Heart left ventricle (tissue), 16 donors: ENCODE data around the gene TMEM107. TPM values are rescaled to one million over a fixed set of nuclear protein-coding genes. Genes with fewer than 3 reads are reported as not detected.

ENCODE experiments used
- ATAC-seq, 4 donors: fragments of 200-7000 bp; cut with Tn5 transposase; one replicate each; pipeline ENCODE4 v1.9.1; 2020 to 2022; ENCODE audit warnings: moderate library complexity in 4 of 4, mild to moderate bottlenecking in 3 of 4, moderate number of reproducible peaks in 1 of 4
- DNase-seq, 5 donors: peaks; one replicate each; pipeline ENCODE4 v3.0.0-alpha.2; 2020
- H3K27ac ChIP-seq, 12 donors: fragments of 200-600 bp; sonication (generic) in 4 of 12; one replicate each; pipeline versions ENCODE4 v1.5.0 to v1.8.0; 2016 to 2022; ENCODE audit warnings: mild to moderate bottlenecking in 2 of 12
- H3K27me3 ChIP-seq, 9 donors: fragments of 200-600 bp; sonication (generic) in 2 of 9; one replicate each; pipeline versions ENCODE4 v1.5.1 to v1.8.0; 2016 to 2022; ENCODE audit warnings: mild to moderate bottlenecking in 3 of 9
- H3K36me3 ChIP-seq, 9 donors: fragments of 200-600 bp; sonication (generic) in 2 of 9; one replicate each; pipeline versions ENCODE4 v1.5.0 to v1.8.0; 2018 to 2022; ENCODE audit warnings: mild to moderate bottlenecking in 2 of 9
- H3K4me1 ChIP-seq, 12 donors: fragments of 200-600 bp; sonication (generic) in 4 of 12; one replicate each; pipeline versions ENCODE4 v1.5.0 to v1.8.0; 2016 to 2022; ENCODE audit warnings: mild to moderate bottlenecking in 3 of 12
- H3K4me3 ChIP-seq, 12 donors: fragments of 200-600 bp; sonication (generic) in 4 of 12; one replicate each; pipeline versions ENCODE4 v1.5.0 to v1.8.0; 2017 to 2022; ENCODE audit warnings: mild to moderate bottlenecking in 9 of 12, moderate library complexity in 4 of 12
- H3K9me3 ChIP-seq, 12 donors: fragments of 200-600 bp; sonication (generic) in 4 of 12; one replicate each; pipeline versions ENCODE4 v1.5.0 to v1.8.0; 2016 to 2022; ENCODE audit warnings: mild to moderate bottlenecking in 1 of 12
- CTCF ChIP-seq, 12 donors: fragments of 200-600 bp; sonication (generic) in 4 of 12; IDR thresholded peaks; one replicate each; pipeline versions ENCODE4 v1.5.0 to v1.8.0; 2018 to 2022; ENCODE audit warnings: antibody characterized with exemption in 12 of 12, mild to moderate bottlenecking in 5 of 12
- POLR2A ChIP-seq, 2 donors: fragments of 450-650 bp; IDR thresholded peaks; one replicate each; pipeline ENCODE4 v1.6.1; 2017; ENCODE audit warnings: antibody characterized with exemption in 2 of 2, mild to moderate bottlenecking in 2 of 2, moderate library complexity in 2 of 2
- WGBS, 4 donors: extraction: QIAGEN DNeasy Blood & Tissue Kit in 2 of 4; methylation state at CpG; one replicate each; pipeline versions ENCODE4 v1.1.5 to v1.1.7; 2013 to 2018; 5-methylcytosine and 5-hydroxymethylcytosine counted together
- intact Hi-C, 10 donors: fragments of 100-400 bp; cut with DNase I; formaldehyde crosslinking; loops; one replicate each; pipeline versions ENCODE4 v1.11.1 to v1.14.2; 2022
- polyA plus RNA-seq, 2 donors: library from polyadenylated mRNA; stranded (reverse); fragments of 200-250 nt; gene quantifications; one replicate each; pipeline ENCODE4 v1.2.3, GENCODE V29; 2013
- total RNA-seq, 9 donors: library from RNA; depleted of rRNA in 2 of 9; stranded (reverse); fragments of >200 nt in 2 of 9; fragmentation: NEBNext Ultra II Directional in 3 of 9; extraction: Animal tissue kit (Norgen Biotek cat#: 25700) in 3 of 9; gene quantifications; one replicate each; pipeline versions ENCODE4 v1.1.0 to v1.2.4, GENCODE V29; 2016 to 2023
- donor health status: ischemic (EF 13 %, LVEDD 7.1; RV severe dilation, severe dysfunction).
- donor health status: healthy with polysubstance abuse.
- donor health status: DM: no; HTN: yes; CAD: no.
- donor health status: DM: no; HTN: no; CAD: no.
- donor health status: ischemic (EF 25% LVEDD 6.9; RV normal size, moderate dysfunction).
- donor health status: ischemic (EF 25% LVEDD 5.7; RV mildly dilated, moderate dysfunction).
- donor health status: healthy.
- donor health status: DM: yes; HTN: yes; CAD: no.
- donor health status: ischemic (EF 35%, LVEDD 5.7; RV mildly dilated, moderate dysfunction).
- donor health status: nonischemic (EF 11% LVEDD 7.7; RV severe dilation, severe dysfunction).
- donor health status: DM: yes; HTN: yes; CAD: no.
- donor health status: PGD.
- donor health status: ischemic (EF 29% LVEDD 5.4; RV normal size, mild dysfunction).
- donor health status: nonischemic (EF 23%, LVEDD 6.1; RV moderate dilation, normal function).

The TMEM107 gene
- total and polyA plus RNA-seq, 11 donors, result 3.8 to 16.4 (median 8.4) TPM

- H3K4me1 ChIP-seq, result peaks cover 18 to 74% (median 34%) of the 10 kb centered on the region in 12 donors
- 39 to 44% (median 42%) methylated on average over 17 to 20 of the region's 20 CpGs for WGBS, 4 donors
- ATAC-seq, result peak in 3 of 4 donors; percentile 4 to 9 (median 6)
These were observed 17.7 kb downstream of the TMEM107 start for GRCh38 chr17:8158267-8159031.

GRCh38 chr17:8156246-8156992 is 19.8 kb downstream of the TMEM107 start:
- Histone ChIP-seq H3K4me3 (peak overlapping the region; percentile 69 to 97 (median 86)), H3K27me3 (no peaks in the 10 kb centered on the region), H3K9me3 (no peaks in the 10 kb centered on the region), H3K4me1 (peaks cover 20 to 79% (median 36%) of the 10 kb centered on the region in 12 donors), H3K36me3 (peaks cover 0 to 35% (median 19%) of the 10 kb centered on the region in 9 donors), H3K27ac (peak overlapping the region; percentile 98 to 100 (median 100))
- intact Hi-C loops, result loop anchor here in 3 of 10 donors (2.0 to 10.0 kb wide), 4 partner anchors 30 to 312 kb away; partner anchors contain the start of genes HES7 (in 2 of the 3), CYB5D1 (in 1 of the 3), NAA38 (in 1 of the 3) and TMEM88 (in 1 of the 3)
- TF ChIP-seq POLR2A (IDR thresholded peaks at IDR 0.05) (peak; percentile 97 to 100), CTCF (IDR thresholded peaks at IDR 0.05) (peak in 3 of 12 donors; percentile 16 to 36 (median 28))
- 0 to 1% (median 1%) methylated on average over 44 to 59 of the region's 59 CpGs for WGBS, 4 donors
- DNase-seq (peak; percentile 100), ATAC-seq (peak; percentile 59 to 77 (median 61))

More at GRCh38 chr17:8158267-8159031, 17.7 kb downstream of the TMEM107 start:
- intact Hi-C loops, result loop anchor here in 7 of 10 donors (1.0 to 10.0 kb wide), 7 partner anchors 20 to 314 kb away; partner anchors contain the start of genes HES7 (in 3 of the 7), CYB5D1 (in 1 of the 7), NAA38 (in 1 of the 7) and TMEM88 (in 1 of the 7)
- Histone ChIP-seq H3K9me3 (no peaks in the 10 kb centered on the region), H3K36me3 (peaks cover 0 to 33% (median 22%) of the 10 kb centered on the region in 9 donors), H3K4me3 (peak overlapping the region in 3 of 12 donors; percentile 7 to 16 (median 11)), H3K27me3 (no peaks in the 10 kb centered on the region), H3K27ac (peak overlapping the region in 11 of 12 donors; percentile 78 to 100 (median 97))
- DNase-seq, result peak; percentile 89 to 94 (median 92)
- TF ChIP-seq CTCF (IDR thresholded peaks at IDR 0.05) (peak; percentile 88 to 96 (median 94)), POLR2A (IDR thresholded peaks at IDR 0.05) (peak in 1 of 2 donors; percentile 21)

- TF ChIP-seq CTCF (IDR thresholded peaks at IDR 0.05) (no peak), POLR2A (IDR thresholded peaks at IDR 0.05) (no peak)
- Histone ChIP-seq H3K9me3 (no peaks in the 10 kb centered on the region), H3K4me1 (peaks cover 15 to 79% (median 33%) of the 10 kb centered on the region in 12 donors), H3K36me3 (peaks cover 0 to 30% (median 14%) of the 10 kb centered on the region in 9 donors), H3K27me3 (no peaks in the 10 kb centered on the region), H3K27ac (peak overlapping the region; percentile 98 to 100 (median 100)), H3K4me3 (peak overlapping the region; percentile 69 to 97 (median 86))
- WGBS, 4 donors, result 0 to 2% (median 1%) methylated on average over 11 of the region's 11 CpGs
- intact Hi-C loops, result loop anchor here in 4 of 10 donors (2.0 to 10.0 kb wide), 5 partner anchors 17 to 311 kb away; partner anchors contain the start of genes HES7 (in 2 of the 4), CYB5D1 (in 1 of the 4), NAA38 (in 1 of the 4) and TMEM88 (in 1 of the 4)
- DNase-seq, result peak in 1 of 5 donors; percentile 49
- no peak for ATAC-seq
These were observed 20.3 kb downstream of the TMEM107 start for GRCh38 chr17:8155996-8156245.
